Stimulated activated CD8-positive, alpha-beta memory T cell treated with anti-CD3 and anti-CD28 coated beads, Interleukin-7, amount 100 ng/mL, for 24 hours (primary cell): Measurements from ENCODE around the gene FGGY.
"Not testable (repeated sequence)": the region's sequence is repeated elsewhere in the genome, so short reads cannot be mapped to it uniquely, and the experiment has no call there.

Experiments used
- DNase-seq: peaks from one replicate; pipeline ENCODE4 v3.0.0-alpha.2; 2020; ENCODE audit warnings: low read depth

The FGGY gene

DNA sequence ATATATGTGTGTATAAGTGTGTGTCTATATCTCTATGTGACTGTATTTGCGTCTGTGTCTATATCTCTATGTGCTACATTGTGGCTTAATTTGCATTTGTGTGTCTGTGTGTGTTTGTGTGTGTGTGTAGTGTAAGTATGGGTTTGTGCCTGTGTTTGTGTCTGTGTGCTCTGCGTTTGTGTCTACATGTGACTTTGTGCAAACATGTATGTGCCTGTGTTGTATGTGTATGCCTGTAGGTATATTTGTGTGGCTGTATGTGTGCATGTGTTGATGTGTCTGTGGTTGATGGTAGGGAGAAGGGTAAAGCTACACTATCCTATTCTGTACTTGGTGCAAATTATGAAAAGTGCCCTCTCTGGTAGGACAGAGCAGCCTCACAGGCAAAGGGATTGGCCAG lies 7.3 kb upstream of the FGGY start:
- DNase-seq, result no peak

DNA sequence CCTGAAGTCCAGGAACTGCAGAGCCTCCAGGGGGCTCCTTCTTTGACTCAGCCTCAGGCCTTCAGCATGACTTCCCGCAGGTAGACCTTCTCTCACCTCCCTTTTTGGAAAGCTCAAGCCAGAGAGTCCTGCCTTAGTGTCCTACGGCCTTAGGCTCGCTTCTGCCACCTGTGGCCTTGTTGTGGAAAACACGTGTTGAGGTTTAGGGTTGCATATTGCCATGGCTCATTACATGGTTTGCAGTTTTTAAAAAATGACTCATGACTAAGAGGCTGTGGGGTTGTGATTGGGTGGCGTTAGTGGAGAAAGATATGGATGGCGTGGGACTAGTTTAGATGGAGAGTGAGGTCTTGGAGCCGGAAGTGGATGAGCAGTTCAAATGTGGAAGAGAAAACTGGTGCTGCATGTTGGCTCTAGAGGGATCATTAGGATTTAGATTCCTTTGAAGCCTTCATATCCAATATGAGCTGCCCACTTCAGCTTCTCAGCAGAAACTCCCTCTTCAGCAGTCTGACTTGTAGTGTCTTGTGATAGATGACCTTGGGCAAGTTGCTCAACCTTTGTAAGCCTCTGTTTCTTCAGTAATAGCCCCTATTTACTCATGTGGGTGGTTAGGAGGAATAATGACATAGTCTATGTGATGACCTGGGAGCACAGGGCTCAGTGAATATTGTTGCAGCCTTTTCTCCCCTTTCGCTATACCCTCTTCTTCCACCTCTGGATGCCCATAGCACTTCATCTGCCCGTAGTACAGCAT lies 6.5 kb upstream of the FGGY start:
- no peak for DNase-seq

DNA sequence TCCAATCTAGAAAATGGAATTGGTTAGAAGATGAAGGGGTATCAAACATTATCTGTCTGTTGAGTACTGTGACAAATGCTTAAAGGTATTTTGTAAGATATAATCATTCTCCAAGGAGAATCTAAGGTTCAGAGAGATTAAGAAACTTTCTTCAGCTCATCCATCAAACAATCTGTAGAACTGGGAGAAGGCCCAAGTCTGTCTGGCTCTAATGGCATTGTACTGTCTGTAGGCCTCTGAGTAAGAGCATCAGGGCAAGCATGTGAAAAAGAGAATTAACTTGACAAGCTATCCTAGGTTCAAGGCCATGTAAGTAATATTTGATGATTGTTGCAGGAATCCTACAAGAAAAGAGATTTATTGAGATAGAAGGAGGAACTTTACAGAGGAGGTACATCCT lies 5.3 kb upstream of the FGGY start:
- DNase-seq, result no peak

DNA sequence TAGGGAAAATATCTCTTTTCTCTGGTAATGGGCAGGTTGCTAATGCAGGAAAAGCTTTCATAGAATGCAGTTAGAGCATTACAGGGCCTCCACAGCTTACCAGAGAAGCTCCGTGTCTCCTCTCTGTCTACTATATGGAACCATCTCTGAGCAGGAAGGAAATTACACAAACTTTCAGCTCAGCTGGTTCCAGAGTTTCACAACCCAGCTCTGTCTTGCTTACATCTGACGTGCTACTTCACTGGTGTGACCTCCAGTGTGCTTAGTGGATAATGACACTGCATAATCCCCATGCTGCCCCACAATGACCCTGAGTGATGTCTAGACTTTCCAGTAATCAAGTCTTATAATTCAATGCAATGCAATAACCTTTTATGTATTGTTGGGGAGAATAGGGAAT lies 4.3 kb upstream of the FGGY start:
- DNase-seq, result no peak

DNA sequence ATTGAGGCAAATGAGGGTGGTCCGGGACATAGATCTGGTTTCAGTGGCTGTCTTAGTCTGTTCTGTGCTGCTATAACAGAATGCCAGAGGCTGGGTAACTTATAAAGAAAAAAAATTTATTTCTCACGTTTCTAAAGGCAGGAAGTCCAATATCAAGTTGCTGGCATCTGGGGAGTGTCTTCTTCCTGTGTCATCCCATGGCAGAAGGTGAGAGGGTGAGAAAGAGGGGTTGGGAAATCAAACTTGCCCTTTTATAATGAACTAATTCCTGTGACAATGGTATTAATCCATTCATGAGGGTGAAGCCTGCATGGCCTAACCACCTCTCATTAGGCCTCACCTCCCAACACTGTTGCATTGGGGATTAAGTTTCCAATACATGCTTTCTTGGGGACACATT lies 3.7 kb upstream of the FGGY start:
- no peak for DNase-seq

DNA sequence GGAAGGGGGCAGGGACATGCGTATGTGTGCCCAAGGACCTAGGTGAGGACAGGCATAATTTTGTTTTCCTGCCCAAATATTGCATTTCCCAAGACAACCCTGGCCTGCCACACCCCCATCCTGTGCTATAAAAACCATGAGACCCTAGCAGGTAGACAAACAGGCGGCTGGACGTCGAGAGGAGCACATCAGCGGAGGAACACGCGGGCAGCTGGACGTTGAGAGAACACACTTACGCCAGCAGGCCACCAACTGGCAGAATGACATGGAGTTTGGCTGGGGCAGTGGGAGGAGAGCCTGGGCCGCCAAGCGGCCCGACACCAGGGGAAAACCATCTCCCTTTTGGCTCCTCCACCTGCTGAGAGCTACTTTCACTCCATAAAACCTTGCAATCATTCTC lies 3.0 kb upstream of the FGGY start:
- no peak for DNase-seq

DNA sequence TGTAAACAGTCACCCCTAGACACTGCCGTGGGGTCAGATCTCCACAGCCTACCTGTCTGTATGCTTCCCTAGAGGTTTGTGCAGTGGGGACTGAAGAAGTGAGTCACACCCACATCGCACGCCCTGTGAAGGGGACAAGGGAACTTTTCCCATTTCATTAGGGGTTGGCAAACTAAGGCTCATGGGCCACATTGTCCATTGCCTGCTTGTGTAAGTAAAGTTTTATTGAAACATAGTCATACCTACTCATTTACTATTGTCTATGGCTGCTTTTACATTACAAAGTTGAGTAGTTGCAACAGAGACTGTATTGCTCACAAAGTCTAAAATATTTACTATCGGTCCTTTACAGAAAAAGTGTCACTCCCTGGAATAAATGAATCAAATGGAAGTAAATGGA lies 2.5 kb upstream of the FGGY start:
- no peak for DNase-seq

DNA sequence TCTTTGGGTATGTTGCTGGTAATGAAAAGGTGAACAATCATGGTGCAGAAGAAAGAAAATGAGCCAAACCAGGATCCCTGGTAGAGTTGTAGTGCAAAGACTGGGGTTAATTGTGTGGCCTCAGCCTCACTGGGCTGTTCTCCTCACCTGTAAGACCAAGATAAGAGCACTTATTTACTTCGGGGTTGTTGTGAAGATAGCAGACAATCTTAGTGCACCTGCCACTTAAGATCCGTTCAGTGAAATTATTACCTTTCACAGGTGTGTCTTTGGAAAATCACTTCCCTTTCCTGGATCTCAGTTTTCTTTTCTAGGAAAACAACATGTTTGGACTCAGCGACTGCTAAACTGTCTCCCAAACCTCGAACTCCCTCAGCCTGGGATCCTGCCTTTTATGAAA lies 1.3 kb upstream of the FGGY start:
- no peak for DNase-seq

DNA sequence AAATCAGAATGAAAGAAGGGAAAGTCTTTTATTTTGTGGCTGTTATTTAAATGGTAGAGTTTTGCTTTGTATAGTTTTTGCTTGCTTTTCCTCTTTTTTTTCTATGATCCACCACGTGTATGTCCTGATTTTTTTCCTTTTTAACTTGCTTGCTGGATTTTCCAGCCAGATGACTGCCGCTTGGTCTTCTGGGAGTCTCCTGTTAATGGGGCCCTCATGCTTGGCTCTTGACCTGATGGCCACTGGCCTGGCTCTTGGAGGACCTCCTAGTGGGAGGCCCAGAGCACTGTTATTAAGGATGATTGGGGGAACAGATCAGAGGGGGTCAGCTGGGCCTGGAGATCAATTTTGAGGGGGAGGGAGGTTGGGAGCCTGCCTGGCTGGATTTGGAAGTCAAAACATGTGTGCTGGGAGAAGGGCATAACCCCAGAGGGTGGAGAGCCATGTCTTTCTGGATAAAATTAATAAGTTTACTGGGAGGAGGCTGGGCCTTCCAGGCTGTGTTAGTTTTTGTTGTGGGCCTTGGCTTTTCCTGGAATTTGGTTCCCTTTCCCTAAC lies 1.2 kb downstream of the FGGY start:
- DNase-seq, result no peak

DNA sequence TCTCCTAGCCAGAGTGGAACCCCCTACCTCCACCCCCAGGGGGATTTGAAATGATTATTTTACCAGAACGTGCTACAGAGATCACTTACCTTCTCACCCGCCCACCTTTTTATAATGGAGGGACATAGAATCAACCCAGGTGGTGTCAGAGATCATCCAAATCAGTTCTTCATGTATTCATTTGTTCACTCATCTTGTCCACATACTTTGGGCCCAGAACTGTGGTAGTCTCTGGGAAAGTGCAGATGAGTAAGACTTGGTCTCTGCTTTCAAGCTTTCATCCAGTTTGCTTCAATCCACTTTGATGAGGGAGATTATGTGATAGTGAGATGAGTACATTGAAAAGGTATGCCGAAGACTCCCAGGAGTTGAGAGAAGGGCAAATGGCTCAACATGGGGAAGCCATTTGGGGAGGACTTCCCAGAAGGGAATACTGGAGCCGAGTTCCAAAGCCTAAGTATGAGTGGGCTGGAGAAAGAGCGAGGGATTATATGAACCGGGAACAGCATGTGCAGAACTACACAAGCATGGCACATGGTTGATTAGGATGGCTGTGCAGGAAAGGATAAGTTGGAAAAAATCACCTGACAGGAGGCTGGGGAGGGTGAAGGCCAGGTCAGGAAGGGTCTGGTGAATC lies 1.9 kb downstream of the FGGY start:
- DNase-seq, result no peak

DNA sequence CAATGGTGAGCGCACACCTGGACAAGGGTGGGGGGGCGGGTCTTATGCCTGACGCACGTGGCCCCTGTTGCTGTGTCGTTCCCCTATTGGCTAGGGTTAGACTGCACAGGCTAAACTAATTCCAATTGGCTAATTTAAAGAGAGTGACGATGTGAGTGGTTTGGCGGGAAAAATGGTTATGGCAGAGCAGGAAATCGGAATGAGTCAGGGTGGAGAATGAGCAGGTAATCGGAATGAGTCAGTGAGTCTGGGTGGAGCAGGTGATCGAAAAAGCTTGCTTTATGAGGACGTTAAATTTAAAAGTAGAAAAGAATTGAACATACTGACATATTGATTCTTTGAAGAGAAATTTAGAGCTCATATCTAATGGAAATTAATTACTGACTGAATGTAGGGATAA lies 2.8 kb downstream of the FGGY start:
- not testable (repeated sequence) for DNase-seq

DNA sequence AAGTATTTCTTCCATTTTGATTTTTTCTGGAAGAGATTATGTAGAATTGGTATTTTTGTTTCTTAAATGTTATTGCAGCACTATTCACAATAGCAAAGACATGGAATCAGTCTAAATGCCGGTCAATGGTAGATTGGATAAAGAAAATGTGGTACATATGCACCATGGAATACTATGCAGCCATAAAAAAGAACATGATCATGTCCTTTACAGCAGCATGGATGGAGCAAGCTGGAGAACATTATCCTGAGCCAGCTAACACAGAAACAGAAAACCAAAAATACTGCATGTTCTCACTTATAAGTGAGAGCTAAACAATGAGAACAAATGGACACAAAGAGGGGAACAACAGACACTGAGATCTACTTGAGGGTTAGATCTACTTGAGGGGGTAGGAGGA lies 5.4 kb downstream of the FGGY start:
- DNase-seq, result no peak

DNA sequence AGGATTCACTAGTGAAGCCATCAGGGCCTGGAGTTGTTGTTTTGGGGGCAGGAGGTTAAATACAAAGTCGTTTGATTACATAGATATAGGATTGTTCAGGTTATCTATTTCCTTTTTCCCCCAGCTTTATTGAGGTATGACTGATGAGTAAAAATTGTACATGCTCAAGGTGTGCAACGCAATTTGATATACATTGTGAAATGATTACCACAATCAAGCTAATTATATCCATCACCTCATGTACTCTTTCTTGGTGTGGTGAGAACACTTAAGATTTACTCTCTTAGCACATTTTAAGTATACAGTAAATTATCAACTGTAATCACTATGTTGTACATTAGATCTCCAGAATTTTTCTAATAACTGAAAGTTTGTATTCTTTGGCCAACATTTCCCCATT lies 6.0 kb downstream of the FGGY start:
- DNase-seq, result no peak

DNA sequence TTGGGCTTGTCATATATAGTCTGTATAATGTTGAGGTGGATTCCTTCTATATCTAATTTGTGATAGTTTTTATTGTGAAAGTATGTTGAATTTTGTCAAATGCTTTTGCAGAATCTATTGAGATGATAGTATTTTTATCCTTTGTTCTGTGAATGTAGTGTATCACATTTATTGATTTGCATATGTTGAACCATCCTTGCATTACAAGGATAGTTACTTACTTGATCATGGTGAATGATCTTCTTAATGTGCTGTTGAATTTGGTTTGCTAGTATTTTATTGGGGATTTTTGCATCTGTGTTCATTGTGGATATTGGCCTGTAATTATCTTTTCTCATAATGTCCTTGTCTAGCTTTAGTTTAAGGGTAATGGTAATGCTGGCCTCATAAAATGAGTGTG lies 8.3 kb downstream of the FGGY start:
- no peak for DNase-seq

DNA sequence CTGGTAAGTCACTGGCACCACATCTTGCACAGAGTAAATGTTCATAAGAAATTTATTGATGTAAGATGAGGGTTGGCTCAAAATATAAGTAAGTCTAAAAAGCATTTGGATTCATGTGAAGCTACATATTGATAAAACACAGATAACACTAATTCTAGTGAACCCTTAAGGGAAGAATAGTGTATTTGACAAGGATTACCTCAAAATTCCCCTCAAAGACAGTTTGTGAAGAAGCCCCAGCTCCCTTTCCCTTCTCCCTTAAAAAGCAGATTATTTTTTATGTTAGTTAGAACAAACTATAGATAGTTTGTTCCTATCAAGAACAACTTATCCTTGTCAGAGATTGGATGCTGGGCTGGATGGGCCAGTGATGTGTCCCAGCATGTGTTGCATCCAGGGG lies 10.7 kb downstream of the FGGY start:
- DNase-seq, result no peak

DNA sequence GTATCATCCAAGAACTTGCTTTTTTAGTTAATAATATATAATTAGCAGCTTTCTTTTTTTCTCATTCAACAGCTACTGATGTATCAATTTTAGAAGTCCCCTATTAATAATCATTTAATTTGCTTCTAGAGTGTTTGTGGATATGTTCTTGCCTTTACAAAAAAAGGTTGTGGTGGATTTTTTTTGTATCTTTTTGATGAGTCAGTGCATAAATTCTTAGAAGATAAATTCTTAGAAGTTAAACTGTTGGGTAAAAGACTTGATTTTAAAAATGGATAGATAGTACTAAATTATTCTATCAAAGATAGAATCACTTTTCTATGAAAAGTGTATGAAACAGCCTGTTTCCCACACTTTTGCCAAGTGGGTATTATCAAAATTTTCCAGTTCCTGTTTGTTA lies 11.9 kb downstream of the FGGY start:
- no peak for DNase-seq

DNA sequence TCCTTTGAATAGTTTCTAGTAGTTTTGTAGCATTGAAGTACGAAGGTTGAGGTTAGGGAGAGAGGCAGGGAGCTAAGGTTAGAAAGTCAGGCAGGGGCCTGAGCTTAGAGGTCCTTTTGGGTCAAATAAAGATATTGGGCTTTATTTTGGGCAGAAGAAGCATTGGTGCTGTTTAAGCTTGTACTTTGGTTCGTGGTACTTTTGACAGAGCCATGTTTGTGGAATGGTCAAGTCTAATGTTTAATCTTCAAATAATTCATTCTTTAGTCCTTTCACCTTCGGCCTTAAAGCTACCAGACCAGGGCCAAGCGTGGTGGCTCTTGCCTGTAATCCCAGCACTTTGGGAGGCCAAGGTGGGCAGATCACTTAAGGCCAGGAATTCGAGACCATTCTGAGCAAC lies 12.5 kb downstream of the FGGY start:
- no peak for DNase-seq

DNA sequence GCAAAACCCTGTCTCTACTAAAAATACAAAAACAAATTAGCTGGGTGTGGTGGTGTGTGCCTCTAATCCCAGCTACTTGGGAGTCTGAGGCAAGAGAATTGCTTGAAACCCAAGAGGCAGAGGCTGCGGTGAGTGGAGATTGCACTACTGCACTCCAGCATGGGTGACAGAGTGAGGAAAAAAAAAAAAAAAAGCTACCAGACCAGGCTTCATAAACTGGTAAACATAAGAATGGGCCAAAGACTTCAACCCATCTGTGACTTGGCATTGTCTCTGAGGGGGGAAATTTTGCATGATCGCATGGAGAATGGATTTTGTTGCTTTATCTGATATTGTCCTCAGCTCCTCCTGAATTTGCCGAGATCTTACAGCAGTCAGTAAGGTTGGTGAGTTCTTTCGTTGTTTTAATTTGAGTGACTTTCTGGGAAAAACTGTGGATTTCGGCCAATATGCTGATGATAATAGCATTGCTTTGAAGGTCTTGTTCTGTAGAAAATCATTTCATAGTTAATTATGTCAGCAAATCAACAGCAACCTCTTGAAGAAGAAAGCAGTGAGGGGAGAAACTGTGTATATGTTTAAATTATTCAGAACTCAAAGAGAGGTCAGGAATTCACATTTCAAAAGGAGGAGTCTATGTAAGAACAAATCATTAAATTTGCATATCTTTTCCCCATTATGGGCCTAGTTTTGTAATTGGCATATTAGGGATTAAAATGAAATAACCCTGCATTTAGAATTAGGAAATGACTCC lies 13.1 kb downstream of the FGGY start:
- DNase-seq, result no peak

DNA sequence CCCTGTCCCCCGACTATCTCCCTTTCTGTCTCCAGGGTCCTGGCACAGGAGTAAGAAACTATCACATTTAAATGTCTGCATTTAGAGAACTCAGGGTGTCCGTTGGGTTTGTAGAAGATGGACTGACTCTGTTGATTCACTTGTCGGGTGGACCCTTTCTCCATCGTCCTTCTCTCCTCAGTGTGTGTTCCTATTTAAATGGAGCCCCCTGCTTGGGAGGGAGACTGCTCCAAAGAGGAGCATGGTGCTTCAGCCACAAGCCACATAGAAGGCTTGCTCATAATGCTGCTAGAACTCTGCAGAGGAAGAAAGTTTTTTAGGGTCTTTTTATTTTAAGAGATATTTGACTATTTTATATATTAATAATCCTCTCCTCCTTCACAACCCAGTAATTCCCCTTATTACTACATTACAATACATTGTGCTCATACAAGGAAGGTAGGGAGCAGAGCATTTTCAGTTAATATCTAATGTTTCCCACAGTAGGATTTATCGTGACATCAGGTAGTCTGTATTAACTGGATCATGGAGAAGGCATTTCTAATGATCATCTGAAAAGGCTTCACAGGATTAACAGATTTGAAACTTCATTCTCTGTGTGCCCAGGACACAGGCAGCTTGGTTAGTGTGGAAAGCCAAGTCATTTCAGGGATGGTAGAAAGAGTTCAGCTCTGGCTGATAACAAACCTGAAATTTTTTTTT lies 13.8 kb downstream of the FGGY start:
- no peak for DNase-seq

DNA sequence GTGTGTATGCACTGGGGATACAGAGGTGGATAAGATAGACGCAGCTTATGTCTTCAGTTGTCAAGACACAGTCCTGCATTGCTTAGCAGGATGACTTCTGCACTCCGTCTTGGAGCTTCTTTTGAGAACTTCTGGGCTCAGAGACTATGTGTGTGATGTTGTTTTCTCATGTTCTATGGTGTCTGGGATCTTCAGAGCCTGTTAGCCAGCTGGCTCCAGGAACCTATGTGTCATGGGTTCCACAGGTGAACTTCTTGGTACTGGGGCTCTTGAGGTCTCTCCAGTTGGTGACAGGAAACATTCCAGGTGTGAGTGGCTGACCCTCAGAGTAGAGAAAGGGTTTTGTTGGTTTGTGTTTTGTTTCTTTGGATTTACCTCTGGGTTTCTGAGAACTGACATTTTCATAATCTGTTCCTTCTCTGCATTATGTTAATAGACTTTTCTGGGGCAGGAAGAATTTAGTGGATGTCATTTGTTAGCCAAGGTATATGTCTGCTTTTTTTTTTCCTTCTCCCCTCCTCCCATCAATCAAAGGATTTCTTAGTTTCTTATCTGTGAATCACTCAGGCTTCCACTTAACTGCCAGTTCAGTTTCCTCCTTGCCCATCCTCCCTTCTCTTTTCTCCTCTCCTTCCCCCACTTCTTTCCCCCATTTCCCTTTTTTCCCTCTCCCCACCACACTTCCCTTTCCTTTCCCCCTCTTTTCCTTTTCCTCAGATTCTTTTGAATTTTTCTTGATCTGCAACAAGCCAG lies 18.1 kb downstream of the FGGY start:
- DNase-seq, result no peak

DNA sequence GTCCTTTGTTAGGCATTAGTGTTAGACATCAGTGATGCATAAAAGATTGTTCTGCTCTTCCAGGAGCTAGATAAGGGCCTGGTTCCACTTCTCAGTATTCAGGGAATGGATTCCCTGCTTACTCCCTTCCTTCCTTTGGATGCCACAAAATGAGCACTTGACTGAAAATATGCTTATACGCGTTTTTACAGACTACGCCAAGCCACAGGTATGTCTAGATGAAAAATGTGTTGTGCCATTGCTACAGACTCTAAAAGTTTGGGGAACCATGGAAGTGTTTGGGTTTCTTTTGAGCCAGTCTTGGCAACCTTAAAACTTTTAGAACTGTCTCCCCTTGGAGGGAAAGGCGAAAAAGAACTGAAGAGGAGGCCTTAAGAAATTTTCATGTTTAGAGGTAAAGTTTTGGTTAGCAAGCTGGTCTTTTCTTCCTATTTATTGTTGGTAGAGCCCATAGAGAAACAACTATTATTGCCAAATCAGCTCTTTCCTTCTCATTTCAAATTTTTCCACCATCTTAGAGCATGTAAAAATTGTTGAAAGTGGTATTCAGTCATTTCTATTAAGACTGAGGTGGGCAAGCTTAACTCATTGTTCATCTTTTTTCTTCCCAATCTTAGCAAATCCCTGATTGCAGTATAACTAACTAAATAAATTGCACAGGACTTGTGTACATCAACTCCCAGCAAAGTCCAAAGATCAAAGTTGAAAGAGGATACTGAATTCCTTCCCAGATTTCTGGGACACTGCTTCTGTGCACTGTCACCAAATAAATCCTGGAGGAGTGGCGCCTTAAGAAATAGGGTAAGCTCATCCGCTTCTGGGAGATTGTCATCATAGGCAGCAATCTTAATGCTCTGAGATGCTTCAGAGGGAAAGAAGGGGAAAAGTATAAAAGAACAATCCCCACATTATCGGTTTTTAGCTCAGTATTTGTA lies 18.9 kb downstream of the FGGY start:
- no peak for DNase-seq
